HCT116 (cell line): ENCODE measurements around the gene XG. TPM values are rescaled to one million over a fixed set of nuclear protein-coding genes. Genes with fewer than 3 reads are reported as not detected.

ENCODE experiments used
- ATAC-seq: fragments of 200-7000 bp; cut with Tn5 transposase; 2 replicates; pipeline ENCODE4 v1.9.1; 2020; ENCODE audit warnings: mild to moderate bottlenecking, moderate library complexity
- BruUV-seq: library from RNA; stranded (reverse); fragments of 400-500 nt; replicated peaks from 2 replicates; lab custom pipeline; 2021; lab: Mats Ljungman, UMichigan
- CTCF ChIA-PET: fragments of 300-600 bp; sonication (Branson Sonifier 250); formaldehyde crosslinking; loops from one replicate; lab custom pipeline; 2021; ENCODE audit warnings: antibody characterized with exemption; lab: Charles Lee
- POLR2A ChIA-PET: fragments of 300-600, 350-600 bp; sonication (Branson Sonifier 250); formaldehyde crosslinking; loops from one replicate; lab custom pipeline; 2021; ENCODE audit warnings: antibody characterized with exemption; lab: Charles Lee
- RAD21 ChIA-PET, 2 experiments: fragments of 300-600 bp; sonication (Branson Sonifier 250); formaldehyde crosslinking; loops; one replicate each; lab custom pipeline; 2023; ENCODE audit warnings: low total read pairs in 2 of 2; ENCODE audit not compliant: uncharacterized antibody in 2 of 2, unreplicated experiment in 2 of 2, low non-redundant PET in 1 of 2; lab: Charles Lee
- DNase-seq: peaks from one replicate; pipeline ENCODE4 v3.0.0-alpha.2; 2010; ENCODE audit warnings: low read depth, low spot score
- H2AFZ ChIP-seq: fragments of 200-600 bp; shearing (Covaris generic), sonication (generic); 2 replicates; pipeline ENCODE4 v1.6.1; 2017; ENCODE audit warnings: low read depth, mixed run types, mixed read lengths, antibody characterized with exemption, low read length; ENCODE audit not compliant: poor library complexity, severe bottlenecking
- H3K27ac ChIP-seq: 2 replicates; pipeline ENCODE4 v1.5.1; 2012; ENCODE audit warnings: low read depth, low read length
- H3K27me3 ChIP-seq: fragments of 200-600 bp; sonication (generic); 2 replicates; pipeline ENCODE4 v1.6.1; 2016; ENCODE audit warnings: mixed run types, low read length, mixed read lengths; ENCODE audit not compliant: insufficient read depth
- H3K36me3 ChIP-seq, 2 experiments: fragments of 200-500 bp in 1 of 2; fragments of 200-600 bp in 1 of 2; sonication (Bioruptor generic) in 1 of 2; sonication (generic) in 1 of 2; 2 replicates each; pipeline versions ENCODE4 v1.5.1 to v1.6.1; 2014 to 2016; ENCODE audit warnings: low read length in 2 of 2, inconsistent platforms in 1 of 2, mixed read lengths in 1 of 2, mixed run types in 1 of 2; ENCODE audit not compliant: insufficient read depth in 2 of 2, control insufficient read depth in 1 of 2
- H3K4me1 ChIP-seq, 2 experiments: fragments of 200-600 bp in 1 of 2; sonication (generic) in 1 of 2; 2 replicates each; pipeline versions ENCODE4 v1.5.1 to v1.6.1; 2012 to 2017; ENCODE audit warnings: low read length in 2 of 2, inconsistent platforms in 1 of 2, mild to moderate bottlenecking in 1 of 2, mixed read lengths in 1 of 2, mixed run types in 1 of 2, moderate library complexity in 1 of 2; ENCODE audit not compliant: insufficient read depth in 2 of 2, control insufficient read depth in 1 of 2
- H3K4me2 ChIP-seq: fragments of 200-600 bp; sonication (generic); 2 replicates; pipeline ENCODE4 v1.6.1; 2017; ENCODE audit warnings: mixed run types, low read length, mixed read lengths
- H3K4me3 ChIP-seq, 2 experiments: fragments of 200-600 bp in 1 of 2; sonication (generic) in 1 of 2; replicated peaks in 1 of 2; 2 replicates each; pipeline ENCODE4 v1.5.1; 2011 to 2016; ENCODE audit warnings: low read length in 2 of 2, control low read depth in 1 of 2, low read depth in 1 of 2, mild to moderate bottlenecking in 1 of 2, mixed read lengths in 1 of 2, mixed run types in 1 of 2
- H3K79me2 ChIP-seq: fragments of 200-600 bp; sonication (generic); 2 replicates; pipeline ENCODE4 v1.6.1; 2017; ENCODE audit warnings: mild to moderate bottlenecking, mixed run types, low read length, moderate library complexity, mixed read lengths; ENCODE audit not compliant: insufficient read depth
- H3K9ac ChIP-seq: fragments of 200-600 bp; sonication (generic); 2 replicates; pipeline ENCODE4 v1.6.1; 2016; ENCODE audit warnings: low read length, mixed read lengths
- H3K9me2 ChIP-seq: fragments of 200-600 bp; sonication (generic), shearing (Covaris generic); 2 replicates; pipeline ENCODE4 v1.6.1; 2017; ENCODE audit warnings: mixed run types, mild to moderate bottlenecking, moderate library complexity; ENCODE audit not compliant: insufficient read depth
- H3K9me3 ChIP-seq, 2 experiments: fragments of 200-500 bp in 1 of 2; fragments of 200-600 bp in 1 of 2; sonication (Bioruptor generic) in 1 of 2; sonication (generic) in 1 of 2; 2 replicates each; pipeline ENCODE4 v1.6.1; 2014 to 2017; ENCODE audit warnings: low read length in 2 of 2, mixed read lengths in 2 of 2, inconsistent platforms in 1 of 2, low read depth in 1 of 2, mild to moderate bottlenecking in 1 of 2, mixed run types in 1 of 2, moderate library complexity in 1 of 2; ENCODE audit not compliant: control insufficient read depth in 1 of 2, insufficient read depth in 1 of 2
- H4K20me1 ChIP-seq: fragments of 200-600 bp; sonication (generic), shearing (Covaris generic); 2 replicates; pipeline ENCODE4 v1.6.1; 2017; ENCODE audit warnings: mixed run types, mild to moderate bottlenecking, moderate library complexity; ENCODE audit not compliant: insufficient read depth
- ATF3 ChIP-seq: IDR thresholded peaks from 2 replicates; pipeline ENCODE4 v1.6.1; 2012
- CEBPB ChIP-seq: IDR thresholded peaks from 2 replicates; pipeline ENCODE4 v1.6.1; 2012; ENCODE audit warnings: low read depth
- CTCF ChIP-seq, 3 experiments: fragments of 200-600 bp in 1 of 3; sonication (generic) in 1 of 3; IDR thresholded peaks in 2 of 3; conservative IDR thresholded peaks in 1 of 3; 2 replicates each; pipeline ENCODE4 v1.5.1; 2012 to 2017; ENCODE audit warnings: low read depth in 2 of 3, low read length in 2 of 3, antibody characterized with exemption in 1 of 3, borderline replicate concordance in 1 of 3, control low read depth in 1 of 3, mild to moderate bottlenecking in 1 of 3, mixed read lengths in 1 of 3, mixed run types in 1 of 3, moderate library complexity in 1 of 3; ENCODE audit not compliant: insufficient read depth in 1 of 3
- ELF1 ChIP-seq: IDR thresholded peaks from 2 replicates; pipeline ENCODE4 v1.6.1; 2012; ENCODE audit warnings: low read depth, borderline replicate concordance
- EZH2 ChIP-seq: fragments of 200-600 bp; sonication (generic); IDR thresholded peaks from 2 replicates; pipeline ENCODE4 v1.6.1; 2017; ENCODE audit warnings: antibody characterized with exemption, mixed run types
- EZH2phosphoT487 ChIP-seq: fragments of 200-600 bp; IDR thresholded peaks from 2 replicates; pipeline ENCODE4 v1.6.1; 2018; ENCODE audit warnings: antibody characterized with exemption, borderline replicate concordance
- FOSL1 ChIP-seq: IDR thresholded peaks from 2 replicates; pipeline ENCODE4 v1.6.1; 2012; ENCODE audit warnings: low read depth
- POLR2A ChIP-seq: IDR thresholded peaks from 2 replicates; pipeline ENCODE4 v1.7.0; 2011; ENCODE audit warnings: borderline replicate concordance; ENCODE audit not compliant: insufficient read depth, insufficient read length; ENCODE audit errors: extremely low read depth
- POLR2AphosphoS5 ChIP-seq: IDR thresholded peaks from 2 replicates; pipeline ENCODE4 v1.6.1; 2011; ENCODE audit warnings: mild to moderate bottlenecking, low read depth, low read length, moderate library complexity
- RAD21 ChIP-seq: IDR thresholded peaks from 2 replicates; pipeline ENCODE4 v1.6.1; 2012; ENCODE audit warnings: low read depth, mild to moderate bottlenecking
- REST ChIP-seq: IDR thresholded peaks from 2 replicates; pipeline ENCODE4 v1.6.1; 2012; ENCODE audit warnings: low read depth
- SP1 ChIP-seq: IDR thresholded peaks from 2 replicates; pipeline ENCODE4 v1.6.1; 2012; ENCODE audit warnings: low read depth
- ZFX ChIP-seq: fragments of 450-650 bp; IDR thresholded peaks from 2 replicates; pipeline ENCODE4 v1.6.1; 2017
- ZNF274 ChIP-seq: fragments of 200-500 bp; sonication (Bioruptor generic); IDR thresholded peaks from 2 replicates; pipeline ENCODE4 v1.6.1; 2014; ENCODE audit warnings: mild to moderate bottlenecking, low read depth, low read length, inconsistent platforms
- intact Hi-C: fragments of 100-400 bp; cut with micrococcal nuclease; formaldehyde crosslinking; loops from 2 replicates; pipeline ENCODE4 v1.10.0; 2022
- total RNA-seq: library from RNA; stranded (reverse); gene quantifications from one replicate; pipeline ENCODE4 v1.2.1, GENCODE V29; 2021; ENCODE audit not compliant: unreplicated experiment

The XG gene
- total RNA-seq, 1 experiment from 2014 or later, result not detected

GRCh38 chrX:2748171-2748814 lies 3.5 kb upstream of the XG start:
- Histone ChIP-seq H4K20me1 (no peaks in the 10 kb centered on the region), H3K27me3 (no peaks in the 10 kb centered on the region), H3K4me1 (no peaks in the 10 kb centered on the region), H3K27ac (no peak overlapping the region), H3K36me3 (no peaks in the 10 kb centered on the region), H2AFZ (no peak overlapping the region), H3K4me2 (no peak overlapping the region), H3K9me3 (no peaks in the 10 kb centered on the region), H3K9me2 (no peaks in the 10 kb centered on the region), H3K9ac (no peak overlapping the region), H3K4me3 (no peak overlapping the region), H3K79me2 (no peaks in the 10 kb centered on the region)
- ChIA-PET CTCF (no interaction called here), POLR2A (no interaction called here), RAD21 (no interaction called here)
- ATAC-seq (no peak), DNase-seq (no peak)
- no TSS peak for BruUV-seq
- intact Hi-C loops, result no loop called here
- TF ChIP-seq RAD21, result no peak

GRCh38 chrX:2748815-2749188 lies 3.0 kb upstream of the XG start:
- ChIA-PET POLR2A (no interaction called here), RAD21 (no interaction called here), CTCF (no interaction called here)
- H3K27me3 ChIP-seq, result no peaks in the 10 kb centered on the region
- H2AFZ ChIP-seq, result no peak overlapping the region
- no peaks in the 10 kb centered on the region for H3K9me3 ChIP-seq
- ATAC-seq (no peak), DNase-seq (no peak)
- no peak overlapping the region for H3K4me2 ChIP-seq
- H3K4me1 ChIP-seq, result no peaks in the 10 kb centered on the region
- no peak overlapping the region for H3K9ac ChIP-seq
- intact Hi-C loops, result no loop called here
- TF ChIP-seq ZFX (no peak), CEBPB (no peak), ELF1 (no peak), ATF3 (no peak), FOSL1 (no peak), ZNF274 (no peak), CTCF (IDR thresholded peaks at IDR 0.05 in 2 of 3, conservative IDR thresholded peaks at IDR 0.05 in 1 of 3; ENCODE audit: borderline replicate concordance in 1 of 3, insufficient read depth in 1 of 3, low read depth in 2 of 3, low read length in 2 of 3) (no peak), POLR2AphosphoS5 (no peak), REST (no peak), POLR2A (no peak), EZH2phosphoT487 (no peak), EZH2 (no peak), SP1 (no peak)
- no peak overlapping the region for H3K27ac ChIP-seq
- no peaks in the 10 kb centered on the region for H3K79me2 ChIP-seq
- H3K9me2 ChIP-seq, result no peaks in the 10 kb centered on the region
- no peaks in the 10 kb centered on the region for H4K20me1 ChIP-seq
- no peaks in the 10 kb centered on the region for H3K36me3 ChIP-seq
- BruUV-seq, result no TSS peak
- H3K4me3 ChIP-seq, result no peak overlapping the region
